ENCODE data around the gene SOCS1. TPM values are rescaled to one million over a fixed set of nuclear protein-coding genes. Genes with fewer than 3 reads are reported as not detected.

The SOCS1 gene
- 15.3 TPM for total RNA-seq
- long read RNA-seq, transcript SOCS1-201 (2 exons, 1,225 nt), result major isoform, 26 of 29 reads
- long read RNA-seq, partial matches to known transcripts, result 0 of 29 reads
- long read RNA-seq, other reads (novel, unspliced or antisense), result 0 of 29 reads

GRCh38 chr16:11255737-11256660 lies at the start of gene SOCS1:
SOCS1 (minus strand) TSS chr16:11256204; CDS start chr16:11255478, 726 bp downstream.
- intact Hi-C loops (cut with DNase I), result no loop called here

GRCh38 chr16:11303405-11304138 lies 47.6 kb upstream of the SOCS1 start:
- peak overlapping the region; percentile 74 for H3K27ac ChIP-seq

More at GRCh38 chr16:11255737-11256660, at the start of gene SOCS1:
- peak; percentile 83 for ATAC-seq
- H3K27ac ChIP-seq, result peak within 1 kb of the TSS; percentile 98
- TF ChIP-seq CTCF (IDR thresholded peaks at IDR 0.05), result peak; percentile 83
- peak within 1 kb of the TSS; percentile 81 for H3K4me3 ChIP-seq
- no peaks in the 10 kb centered on the region for H3K9me3 ChIP-seq
- H3K36me3 ChIP-seq, result peaks cover 5% of the 10 kb centered on the region
- H3K27me3 ChIP-seq, result no peaks in the 10 kb centered on the region
- DNase-seq, result peak; percentile 93
- H3K4me1 ChIP-seq, result peaks cover 34% of the 10 kb centered on the region

DNA sequence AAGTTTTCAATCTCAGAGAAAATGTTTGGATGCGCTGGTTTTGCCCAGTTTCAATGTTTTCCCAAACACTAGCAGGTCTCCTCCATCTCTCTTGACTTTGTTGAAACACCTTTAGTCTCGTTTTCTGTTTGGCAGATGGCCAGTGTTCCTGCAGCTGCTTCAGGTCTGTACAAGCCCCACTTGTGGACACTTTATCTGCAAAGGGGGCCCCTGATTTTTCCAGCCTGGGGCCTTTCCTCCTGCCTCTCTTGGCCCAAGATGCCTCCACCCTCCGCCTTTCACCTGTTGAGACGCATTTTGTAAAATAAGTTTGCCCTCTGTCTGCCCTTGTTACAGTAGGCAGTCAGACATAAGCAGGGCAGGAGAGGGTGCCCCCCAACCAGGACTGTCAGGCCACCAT lies 47.0 kb upstream of the SOCS1 start:
- DNase-seq, result no peak
- H3K36me3 ChIP-seq, result no peaks in the 10 kb centered on the region
- H3K4me3 ChIP-seq, result no peak overlapping the region
- peaks cover 8% of the 10 kb centered on the region for H3K4me1 ChIP-seq
- no peaks in the 10 kb centered on the region for H3K9me3 ChIP-seq
- no peaks in the 10 kb centered on the region for H3K27me3 ChIP-seq
- intact Hi-C loops (cut with DNase I), result no loop called here
- ATAC-seq, result no peak
- no peak for TF ChIP-seq CTCF (IDR thresholded peaks at IDR 0.05)
- peak overlapping the region; percentile 74 for H3K27ac ChIP-seq

More at GRCh38 chr16:11303405-11304138, 47.6 kb upstream of the SOCS1 start:
- no peak overlapping the region for H3K4me3 ChIP-seq
- peak; percentile 80 for ATAC-seq
- H3K9me3 ChIP-seq, result no peaks in the 10 kb centered on the region
- TF ChIP-seq CTCF (IDR thresholded peaks at IDR 0.05), result no peak
- intact Hi-C loops (cut with DNase I), result no loop called here
- DNase-seq, result peak; percentile 82
- H3K27me3 ChIP-seq, result no peaks in the 10 kb centered on the region
- H3K36me3 ChIP-seq, result no peaks in the 10 kb centered on the region
- H3K4me1 ChIP-seq, result peaks cover 11% of the 10 kb centered on the region

DNA sequence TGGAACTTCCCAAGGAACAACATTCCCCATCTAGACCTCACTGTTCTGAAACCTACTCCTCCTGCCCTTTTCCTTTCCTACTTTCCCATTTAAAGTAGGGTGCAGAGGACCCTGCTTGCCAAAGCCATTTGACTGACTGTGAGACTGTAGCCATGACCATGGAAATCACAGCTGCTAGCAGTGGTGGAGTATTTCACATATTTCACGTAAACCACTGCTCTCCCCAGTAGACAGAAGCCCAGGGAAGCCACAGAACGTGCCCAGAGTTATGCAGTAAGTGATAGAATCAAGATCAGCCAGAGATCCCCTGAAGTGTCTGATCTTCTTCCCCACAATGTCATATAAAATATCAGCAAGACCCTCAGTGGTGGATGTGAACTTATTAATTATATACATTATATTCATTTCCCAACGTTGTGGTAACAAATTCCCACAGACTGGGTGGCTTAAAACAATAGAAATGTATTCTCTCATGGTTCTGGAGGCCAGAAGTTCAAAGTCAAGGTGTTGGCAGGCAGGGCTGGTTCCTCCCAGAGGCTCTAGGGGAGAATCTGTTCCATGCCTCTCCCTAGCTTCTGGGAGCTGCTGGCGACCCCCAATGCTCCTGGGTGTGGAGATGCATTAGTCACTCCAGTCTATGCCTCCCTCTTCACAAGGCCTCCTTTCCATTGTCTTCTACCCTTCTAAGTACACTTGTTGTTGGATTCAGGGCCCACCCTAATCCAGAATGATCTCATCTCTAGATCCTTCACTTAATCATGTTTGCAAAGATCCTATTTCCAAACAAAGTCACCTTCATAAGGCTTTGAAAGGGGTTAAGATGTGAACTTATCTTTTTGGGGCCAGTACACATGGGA lies 45.9 kb upstream of the SOCS1 start:
- H3K27me3 ChIP-seq, result no peaks in the 10 kb centered on the region
- no peak for TF ChIP-seq CTCF (IDR thresholded peaks at IDR 0.05)
- H3K4me1 ChIP-seq, result peaks cover 16% of the 10 kb centered on the region
- no peaks in the 10 kb centered on the region for H3K36me3 ChIP-seq
- no peaks in the 10 kb centered on the region for H3K9me3 ChIP-seq
- DNase-seq (no peak), ATAC-seq (no peak)
- H3K27ac ChIP-seq, result no peak overlapping the region
- no peak overlapping the region for H3K4me3 ChIP-seq
- intact Hi-C loops (cut with DNase I), result no loop called here

- Histone ChIP-seq H3K27ac (no peak overlapping the region), H3K4me3 (no peak overlapping the region), H3K36me3 (no peaks in the 10 kb centered on the region), H3K27me3 (no peaks in the 10 kb centered on the region), H3K4me1 (peaks cover 17% of the 10 kb centered on the region), H3K9me3 (no peaks in the 10 kb centered on the region)
- TF ChIP-seq CTCF (IDR thresholded peaks at IDR 0.05), result no peak
- ATAC-seq, result no peak
- no peak for DNase-seq
- intact Hi-C loops (cut with DNase I), result no loop called here
Observed at GRCh38 chr16:11300560-11300892, 44.5 kb upstream of the SOCS1 start.

Measured in upper lobe of right lung (tissue), 1 donor.